Fibroblast of lung (primary cell): ENCODE measurements around the gene TKT.

ENCODE experiments used
- CTCF ChIP-seq, 2 donors: IDR thresholded peaks in 1 of 2; conservative IDR thresholded peaks in 1 of 2; 1 replicate in 1 of 2; 2 replicates in 1 of 2; pipeline ENCODE4 v1.5.1; 2011 to 2012; ENCODE audit warnings: low read length in 2 of 2, control low read depth in 1 of 2, inconsistent platforms in 1 of 2, low read depth in 1 of 2, mild to moderate bottlenecking in 1 of 2
- EZH2 ChIP-seq: IDR thresholded peaks from 2 replicates; pipeline ENCODE4 v1.5.1; 2012; ENCODE audit warnings: low read length, control low read depth, mild to moderate bottlenecking; ENCODE audit errors: missing control alignments

GRCh38 chr3:53252096-53252946 lies 3.5 kb downstream of the TKT start:
- no peak for TF ChIP-seq CTCF (conservative IDR thresholded peaks at IDR 0.05 in 1 of 2, IDR thresholded peaks at IDR 0.05 in 1 of 2; ENCODE audit: low read depth in 1 of 2, low read length in 2 of 2)
- TF ChIP-seq EZH2, result no peak
